RWPE1 (cell line): ENCODE results near the gene TPSD1.
"Not testable (repeated sequence)": the region's sequence is repeated elsewhere in the genome, so short reads cannot be mapped to it uniquely, and the experiment has no call there.

ENCODE experiments used
- CTCF ChIA-PET: fragments of 350-600 bp; sonication (Branson Sonifier 250); formaldehyde crosslinking; extraction: SDS; loops from one replicate; lab custom pipeline; 2021; lab: Yijun Ruan, JAX
- POLR2A ChIA-PET: fragments of 400-600 bp; formaldehyde crosslinking; extraction: SDS; loops from one replicate; lab custom pipeline; 2020; ENCODE audit warnings: antibody characterized with exemption; ENCODE audit not compliant: low non-redundant PET; lab: Yijun Ruan, JAX
- DNase-seq: peaks from one replicate; pipeline ENCODE4 v3.0.0; 2012; ENCODE audit warnings: low spot score
- H3K27ac ChIP-seq: fragments of 450-650 bp; 2 replicates; pipeline ENCODE4 v1.5.1; 2017
- CTCF ChIP-seq: fragments of 450-650 bp; conservative IDR thresholded peaks from 2 replicates; pipeline ENCODE4 v1.5.1; 2017; ENCODE audit warnings: low read depth, mild to moderate bottlenecking

Gene TPSD1

GRCh38 chr16:1290063-1290501, 34.2 kb downstream of the TPSD1 start:
- H3K27ac ChIP-seq = no peak overlapping the region
- no peak for DNase-seq
- TF ChIP-seq CTCF = no peak
- CTCF ChIA-PET = no interaction called here
- POLR2A ChIA-PET = no interaction called here

GRCh38 chr16:1290860-1291575, 35.1 kb downstream of the TPSD1 start:
- DNase-seq = no peak
- no peak for TF ChIP-seq CTCF
- CTCF ChIA-PET = interaction anchor here (0.6 kb wide), 1 partner anchor 314 kb away, joined by 3 read pairs; no protein-coding TSS in a partner anchor
- POLR2A ChIA-PET = no interaction called here
- no peak overlapping the region for H3K27ac ChIP-seq

GRCh38 chr16:1291576-1291974, 35.7 kb downstream of the TPSD1 start:
- ChIA-PET CTCF (no interaction called here), POLR2A (no interaction called here)
- TF ChIP-seq CTCF = no peak
- DNase-seq = no peak
- no peak overlapping the region for H3K27ac ChIP-seq

GRCh38 chr16:1292208-1292607, 36.3 kb downstream of the TPSD1 start:
- H3K27ac ChIP-seq, DNase-seq, CTCF ChIA-PET: not testable (repeated sequence)
- POLR2A ChIA-PET = interaction anchor here (0.6 to 0.7 kb wide), 2 partner anchors 13 to 599 kb away, joined by 3 to 5 read pairs; no protein-coding TSS in a partner anchor

GRCh38 chr16:1292808-1293207, 36.9 kb downstream of the TPSD1 start:
- DNase-seq, CTCF ChIA-PET, H3K27ac ChIP-seq: not testable (repeated sequence)
- POLR2A ChIA-PET = interaction anchor here (0.7 kb wide), 1 partner anchor 600 kb away, joined by 3 read pairs; no protein-coding TSS in a partner anchor

GRCh38 chr16:1293921-1294656, 38.2 kb downstream of the TPSD1 start:
- POLR2A ChIA-PET = interaction anchor here (0.6 kb wide), 1 partner anchor 118 kb away, joined by 5 read pairs; no protein-coding TSS in a partner anchor
- CTCF ChIA-PET = no interaction called here
- no peak for DNase-seq
- H3K27ac ChIP-seq = no peak overlapping the region
- no peak for TF ChIP-seq CTCF

GRCh38 chr16:1295465-1295864, 39.6 kb downstream of the TPSD1 start:
- POLR2A ChIA-PET = interaction anchor here (0.6 to 0.7 kb wide), 2 partner anchors 21 to 35 kb away, joined by 3 to 5 read pairs; no protein-coding TSS in a partner anchor
- CTCF ChIA-PET = interaction anchor here (1.2 kb wide), 1 partner anchor 13 kb away, joined by 3 read pairs; no protein-coding TSS in a partner anchor

GRCh38 chr16:1296688-1297017, 40.8 kb downstream of the TPSD1 start:
- H3K27ac ChIP-seq, POLR2A ChIA-PET, DNase-seq: not testable (repeated sequence)

More at GRCh38 chr16:1295465-1295864, 39.6 kb downstream of the TPSD1 start:
- no peak for DNase-seq
- no peak for TF ChIP-seq CTCF
- H3K27ac ChIP-seq = no peak overlapping the region

More at GRCh38 chr16:1296688-1297017, 40.8 kb downstream of the TPSD1 start:
- CTCF ChIA-PET = interaction anchor here (0.8 kb wide), 1 partner anchor 34 kb away, joined by 3 read pairs; no protein-coding TSS in a partner anchor
